Bronchial epithelial cell (primary cell): ENCODE results near the gene ZDHHC13. TPM values are rescaled to one million over a fixed set of nuclear protein-coding genes. Genes with fewer than 3 reads are reported as not detected.

Experiments used
- DNase-seq: peaks from one replicate; pipeline ENCODE4 v3.0.0-alpha.2; 2010; ENCODE audit warnings: low read depth
- FAIRE-seq: peaks from 2 replicates; lab custom pipeline; 2011; peaks lifted over from hg19 to GRCh38; lab: Jason Lieb, UNC
- H3K27me3 ChIP-seq: 2 replicates; pipeline ENCODE4 v1.5.1; 2011; ENCODE audit warnings: low read length; ENCODE audit not compliant: control insufficient read depth, insufficient read depth
- H3K36me3 ChIP-seq: 2 replicates; pipeline ENCODE4 v1.5.1; 2011; ENCODE audit warnings: low read length; ENCODE audit not compliant: control insufficient read depth, insufficient read depth
- H3K4me3 ChIP-seq: 2 replicates; pipeline ENCODE4 v1.5.1; 2011; ENCODE audit warnings: mild to moderate bottlenecking, low read depth, low read length, control low read depth
- CTCF ChIP-seq: IDR thresholded peaks from 2 replicates; pipeline ENCODE4 v1.5.1; 2011; ENCODE audit warnings: mild to moderate bottlenecking, moderate library complexity, low read length, control low read depth, inconsistent platforms; ENCODE audit not compliant: insufficient read depth, severe bottlenecking
- total RNA-seq: library from RNA; depleted of rRNA; stranded (reverse); fragments of >200 nt; gene quantifications from 2 replicates; pipeline ENCODE4 v1.2.1, GENCODE V29; 2014

ZDHHC13 gene
- total RNA-seq, 1 donor from 2014 or later: 21.6 TPM

- Histone ChIP-seq H3K27me3 (no peaks in the 10 kb centered on the region), H3K36me3 (no peaks in the 10 kb centered on the region), H3K4me3 (no peak overlapping the region)
- TF ChIP-seq CTCF: no peak
- DNase-seq (peak; percentile 25), FAIRE-seq (no peak)
Observed at GRCh38 chr11:19187114-19187832, 70.3 kb downstream of the ZDHHC13 start.

GRCh38 chr11:19187833-19188258 is 70.9 kb downstream of the ZDHHC13 start:
- DNase-seq (no peak), FAIRE-seq (no peak)
- no peaks in the 10 kb centered on the region for H3K36me3 ChIP-seq
- no peaks in the 10 kb centered on the region for H3K27me3 ChIP-seq
- TF ChIP-seq CTCF: no peak
- no peak overlapping the region for H3K4me3 ChIP-seq

- Histone ChIP-seq H3K27me3 (no peaks in the 10 kb centered on the region), H3K36me3 (no peaks in the 10 kb centered on the region), H3K4me3 (no peak overlapping the region)
- no peak for TF ChIP-seq CTCF
- no peak for DNase-seq
- FAIRE-seq: peak; percentile 75
Observed at GRCh38 chr11:19191530-19192169, 74.7 kb downstream of the ZDHHC13 start.

- Histone ChIP-seq H3K36me3 (no peaks in the 10 kb centered on the region), H3K4me3 (no peak overlapping the region), H3K27me3 (no peaks in the 10 kb centered on the region)
- FAIRE-seq (no peak), DNase-seq (no peak)
- TF ChIP-seq CTCF: no peak
Observed at GRCh38 chr11:19193916-19194315, 76.9 kb downstream of the ZDHHC13 start.

- no peak for TF ChIP-seq CTCF
- DNase-seq: no peak
- H3K36me3 ChIP-seq: no peaks in the 10 kb centered on the region
- no peak overlapping the region for H3K4me3 ChIP-seq
- H3K27me3 ChIP-seq: no peaks in the 10 kb centered on the region
- FAIRE-seq: no peak
Observed at GRCh38 chr11:19194620-19195308, 77.8 kb downstream of the ZDHHC13 start.
